ENCODE data around the gene TTPAL. TPM values are rescaled to one million over a fixed set of nuclear protein-coding genes. Genes with fewer than 3 reads are reported as not detected.

Gene TTPAL
- polyA plus RNA-seq, 1 of the 3 experiments (the other 2 are of a cell fraction), result 5.7 TPM

DNA sequence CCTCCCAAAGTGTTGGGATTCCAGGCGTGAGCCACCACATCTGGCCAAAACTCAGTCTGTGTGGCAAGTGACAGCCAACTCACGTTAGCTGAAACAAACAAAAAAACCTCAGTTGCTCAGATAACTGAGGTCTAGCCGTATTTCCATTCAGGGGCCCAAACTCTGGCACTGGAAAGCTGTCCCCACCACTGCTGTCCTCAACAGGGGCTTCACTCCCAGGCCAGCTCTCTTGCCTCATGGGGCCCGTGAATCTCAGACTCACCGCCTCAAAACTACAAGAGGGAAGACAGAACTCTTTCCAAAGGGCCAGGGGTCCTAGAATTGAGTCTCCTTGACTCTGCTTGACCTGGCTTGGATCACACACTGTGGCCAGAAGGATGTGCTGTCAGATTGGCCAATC is 7.4 kb downstream of the TTPAL start:
- no peak overlapping the region for H3K4me3 ChIP-seq (ENCODE audit: low read depth in 2 of 2, low read length in 1 of 2)
- 96% methylated on average over 4 of the region's 5 CpGs for WGBS (ENCODE audit: low lambda C conversion rate)
- no peak overlapping the region for H3K4me2 ChIP-seq
- H3K79me2 ChIP-seq (ENCODE audit: insufficient read depth), result peaks cover 10% of the 10 kb centered on the region; the same call in 1 of the 2 replicates
- no peaks in the 10 kb centered on the region for H3F3A ChIP-seq (replicated peaks; ENCODE audit: insufficient read depth)
- H3K27me3 ChIP-seq (ENCODE audit: insufficient read depth), result no peaks in the 10 kb centered on the region
- no peaks in the 10 kb centered on the region for H4K20me1 ChIP-seq (ENCODE audit: insufficient read depth)
- DNase-seq, result no peak
- no peak overlapping the region for H3K27ac ChIP-seq (ENCODE audit: low read depth in 2 of 2, low read length in 1 of 2)
- no peak for TF ChIP-seq TEAD4 (IDR thresholded peaks at IDR 0.05; ENCODE audit: borderline replicate concordance, insufficient read depth)
- TF ChIP-seq, protein P1, sequence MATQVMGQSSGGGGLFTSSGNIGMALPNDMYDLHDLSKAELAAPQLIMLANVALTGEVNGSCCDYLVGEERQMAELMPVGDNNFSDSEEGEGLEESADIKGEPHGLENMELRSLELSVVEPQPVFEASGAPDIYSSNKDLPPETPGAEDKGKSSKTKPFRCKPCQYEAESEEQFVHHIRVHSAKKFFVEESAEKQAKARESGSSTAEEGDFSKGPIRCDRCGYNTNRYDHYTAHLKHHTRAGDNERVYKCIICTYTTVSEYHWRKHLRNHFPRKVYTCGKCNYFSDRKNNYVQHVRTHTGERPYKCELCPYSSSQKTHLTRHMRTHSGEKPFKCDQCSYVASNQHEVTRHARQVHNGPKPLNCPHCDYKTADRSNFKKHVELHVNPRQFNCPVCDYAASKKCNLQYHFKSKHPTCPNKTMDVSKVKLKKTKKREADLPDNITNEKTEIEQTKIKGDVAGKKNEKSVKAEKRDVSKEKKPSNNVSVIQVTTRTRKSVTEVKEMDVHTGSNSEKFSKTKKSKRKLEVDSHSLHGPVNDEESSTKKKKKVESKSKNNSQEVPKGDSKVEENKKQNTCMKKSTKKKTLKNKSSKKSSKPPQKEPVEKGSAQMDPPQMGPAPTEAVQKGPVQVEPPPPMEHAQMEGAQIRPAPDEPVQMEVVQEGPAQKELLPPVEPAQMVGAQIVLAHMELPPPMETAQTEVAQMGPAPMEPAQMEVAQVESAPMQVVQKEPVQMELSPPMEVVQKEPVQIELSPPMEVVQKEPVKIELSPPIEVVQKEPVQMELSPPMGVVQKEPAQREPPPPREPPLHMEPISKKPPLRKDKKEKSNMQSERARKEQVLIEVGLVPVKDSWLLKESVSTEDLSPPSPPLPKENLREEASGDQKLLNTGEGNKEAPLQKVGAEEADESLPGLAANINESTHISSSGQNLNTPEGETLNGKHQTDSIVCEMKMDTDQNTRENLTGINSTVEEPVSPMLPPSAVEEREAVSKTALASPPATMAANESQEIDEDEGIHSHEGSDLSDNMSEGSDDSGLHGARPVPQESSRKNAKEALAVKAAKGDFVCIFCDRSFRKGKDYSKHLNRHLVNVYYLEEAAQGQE (IDR thresholded peaks at IDR 0.05; ENCODE audit: low read depth, low read length), result no peak
- TF ChIP-seq, protein P2, sequence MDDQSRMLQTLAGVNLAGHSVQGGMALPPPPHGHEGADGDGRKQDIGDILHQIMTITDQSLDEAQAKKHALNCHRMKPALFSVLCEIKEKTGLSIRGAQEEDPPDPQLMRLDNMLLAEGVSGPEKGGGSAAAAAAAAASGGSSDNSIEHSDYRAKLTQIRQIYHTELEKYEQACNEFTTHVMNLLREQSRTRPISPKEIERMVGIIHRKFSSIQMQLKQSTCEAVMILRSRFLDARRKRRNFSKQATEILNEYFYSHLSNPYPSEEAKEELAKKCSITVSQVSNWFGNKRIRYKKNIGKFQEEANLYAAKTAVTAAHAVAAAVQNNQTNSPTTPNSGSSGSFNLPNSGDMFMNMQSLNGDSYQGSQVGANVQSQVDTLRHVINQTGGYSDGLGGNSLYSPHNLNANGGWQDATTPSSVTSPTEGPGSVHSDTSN (IDR thresholded peaks at IDR 0.05), result no peak
- TF ChIP-seq TCF12 (IDR thresholded peaks at IDR 0.05), result no peak
- no peak for TF ChIP-seq GABPA (IDR thresholded peaks at IDR 0.05; ENCODE audit: low read depth)
- TF ChIP-seq POLR2AphosphoS5 (IDR thresholded peaks at IDR 0.05; ENCODE audit: low read depth, low read length), result no peak
- TF ChIP-seq EP300 (IDR thresholded peaks at IDR 0.05; ENCODE audit: borderline replicate concordance in 1 of 2, low read depth in 1 of 2, low read length in 1 of 2), result no peak
- TF ChIP-seq, protein P3, sequence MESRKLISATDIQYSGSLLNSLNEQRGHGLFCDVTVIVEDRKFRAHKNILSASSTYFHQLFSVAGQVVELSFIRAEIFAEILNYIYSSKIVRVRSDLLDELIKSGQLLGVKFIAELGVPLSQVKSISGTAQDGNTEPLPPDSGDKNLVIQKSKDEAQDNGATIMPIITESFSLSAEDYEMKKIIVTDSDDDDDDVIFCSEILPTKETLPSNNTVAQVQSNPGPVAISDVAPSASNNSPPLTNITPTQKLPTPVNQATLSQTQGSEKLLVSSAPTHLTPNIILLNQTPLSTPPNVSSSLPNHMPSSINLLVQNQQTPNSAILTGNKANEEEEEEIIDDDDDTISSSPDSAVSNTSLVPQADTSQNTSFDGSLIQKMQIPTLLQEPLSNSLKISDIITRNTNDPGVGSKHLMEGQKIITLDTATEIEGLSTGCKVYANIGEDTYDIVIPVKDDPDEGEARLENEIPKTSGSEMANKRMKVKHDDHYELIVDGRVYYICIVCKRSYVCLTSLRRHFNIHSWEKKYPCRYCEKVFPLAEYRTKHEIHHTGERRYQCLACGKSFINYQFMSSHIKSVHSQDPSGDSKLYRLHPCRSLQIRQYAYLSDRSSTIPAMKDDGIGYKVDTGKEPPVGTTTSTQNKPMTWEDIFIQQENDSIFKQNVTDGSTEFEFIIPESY (IDR thresholded peaks at IDR 0.05; ENCODE audit: borderline replicate concordance, low read depth), result no peak
- TF ChIP-seq FOSL2 (IDR thresholded peaks at IDR 0.05; ENCODE audit: borderline replicate concordance, low read depth), result no peak
- TF ChIP-seq NRF1 (IDR thresholded peaks at IDR 0.05; ENCODE audit: low read depth, low read length), result no peak
- TF ChIP-seq YY1 (IDR thresholded peaks at IDR 0.05; ENCODE audit: low read depth), result no peak
- no peak for TF ChIP-seq RCOR1 (IDR thresholded peaks at IDR 0.05; ENCODE audit: low read length)
- TF ChIP-seq MXI1 (IDR thresholded peaks at IDR 0.05; ENCODE audit: low read depth, low read length), result no peak
- no peak for TF ChIP-seq USF2 (IDR thresholded peaks at IDR 0.05; ENCODE audit: borderline replicate concordance, low read depth, low read length)
- no peak for TF ChIP-seq JUND (IDR thresholded peaks at IDR 0.05)
- no peak for TF ChIP-seq TAF1 (IDR thresholded peaks at IDR 0.05; ENCODE audit: borderline replicate concordance, low read depth, low read length)
- TF ChIP-seq RFX5 (IDR thresholded peaks at IDR 0.05; ENCODE audit: low read length), result no peak
- no peak overlapping the region for H2AFZ ChIP-seq (ENCODE audit: low read depth)
- H3K9ac ChIP-seq, result no peak overlapping the region
- H3K4me1 ChIP-seq (ENCODE audit: control insufficient read depth in 1 of 2, insufficient read depth in 2 of 2, low read depth in 1 of 2, low read length in 1 of 2), result no peaks in the 10 kb centered on the region
- peaks cover 22 to 47% of the 10 kb centered on the region in 2 experiments for H3K36me3 ChIP-seq (replicated peaks in 1 of 2; ENCODE audit: control insufficient read depth in 1 of 2, insufficient read depth in 2 of 2, low read length in 1 of 2)
- H3K9me3 ChIP-seq, result no peaks in the 10 kb centered on the region
- ChIA-PET POLR2A (no interaction called here), CTCF (no interaction called here)
- no peaks in the 10 kb centered on the region for H3K9me2 ChIP-seq
